Measurements from ENCODE around the gene CTNND2.
"Not testable (repeated sequence)": the region's sequence is repeated elsewhere in the genome, so short reads cannot be mapped to it uniquely, and the experiment has no call there.

CTNND2 gene

DNA sequence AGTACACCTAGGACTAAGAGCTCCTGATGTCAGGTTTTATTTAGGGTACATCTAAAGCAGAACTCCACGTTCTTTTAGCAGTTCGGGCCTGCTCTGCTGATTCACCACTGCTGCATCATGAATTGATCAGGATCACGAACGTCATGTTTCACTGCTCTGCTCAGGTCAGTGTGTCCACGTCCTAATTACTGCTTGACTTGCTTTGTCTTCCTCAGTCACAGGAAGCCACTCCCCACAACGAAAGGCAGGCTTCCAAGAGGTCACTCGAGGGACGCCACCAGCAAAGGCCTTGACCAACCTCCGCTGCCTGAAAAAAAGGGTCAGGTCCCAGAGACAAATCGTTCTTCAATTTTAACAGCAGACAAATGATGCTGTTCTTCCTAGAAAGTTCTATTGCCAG, 40.3 kb downstream of the CTNND2 start:
- no peak for DNase-seq (ENCODE audit: low read depth)

DNA sequence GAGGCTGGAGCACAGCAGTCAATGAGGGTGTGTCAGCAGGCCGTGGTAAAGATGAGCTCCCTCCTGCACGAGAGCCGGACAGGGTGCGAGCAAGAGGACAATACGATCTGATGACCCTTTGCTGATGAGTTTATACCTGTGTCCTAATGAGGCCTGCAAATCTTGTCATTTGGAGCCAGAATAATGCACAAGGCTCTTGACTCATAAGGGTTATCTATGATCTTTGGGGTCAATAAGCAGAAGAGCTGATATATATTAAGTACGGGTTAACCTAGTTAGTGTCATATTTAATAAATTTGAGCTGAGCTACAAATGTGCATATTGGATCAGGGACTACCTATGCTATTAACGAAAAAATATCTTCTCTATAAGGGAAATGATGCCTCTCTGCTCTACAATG, 46.9 kb downstream of the CTNND2 start:
- no peak for DNase-seq (ENCODE audit: low read depth)

- DNase-seq (ENCODE audit: low read depth): no peak
These were observed 49.3 kb downstream of the CTNND2 start for GRCh38 chr5:11854936-11855335.

DNA sequence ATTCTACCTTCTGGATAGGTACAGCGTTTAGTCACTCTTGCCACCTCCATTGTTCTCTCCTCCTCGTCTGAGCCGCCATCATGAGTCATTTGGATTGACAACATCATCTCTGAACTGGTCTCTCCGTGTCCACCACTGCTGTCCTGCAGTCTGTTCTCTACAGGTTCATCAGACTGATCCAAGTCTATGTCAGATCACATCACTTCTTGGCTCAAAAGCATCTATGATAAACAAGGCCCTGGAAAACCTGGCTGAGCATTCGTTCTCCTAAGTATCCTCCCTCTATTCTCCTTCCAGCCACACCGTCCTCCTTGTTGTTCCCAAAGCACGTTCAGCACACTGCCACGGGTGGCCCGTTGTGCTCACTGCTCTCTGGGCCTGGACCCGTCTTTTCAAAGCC, 50.5 kb downstream of the CTNND2 start:
- DNase-seq (ENCODE audit: low read depth): no peak

DNA sequence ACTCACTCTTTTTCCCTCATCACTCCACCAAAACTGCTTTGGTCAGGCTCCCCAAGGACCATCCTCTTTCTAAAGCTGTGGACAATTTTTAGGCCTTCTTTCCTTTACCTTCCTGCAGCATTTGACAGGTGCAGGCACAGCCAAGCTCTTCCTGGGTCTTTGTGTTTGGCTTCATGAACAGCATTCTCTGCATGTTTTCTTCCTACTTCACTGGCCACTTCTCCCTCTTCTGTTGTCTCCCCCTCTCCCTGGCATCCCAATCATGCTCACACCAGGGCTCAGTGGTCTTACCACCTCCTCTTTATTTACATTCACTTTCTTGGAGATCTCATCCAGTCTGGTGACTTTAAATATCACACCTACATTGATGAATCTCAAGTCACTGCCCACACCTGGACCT, 51.1 kb downstream of the CTNND2 start:
- DNase-seq (ENCODE audit: low read depth): no peak

DNA sequence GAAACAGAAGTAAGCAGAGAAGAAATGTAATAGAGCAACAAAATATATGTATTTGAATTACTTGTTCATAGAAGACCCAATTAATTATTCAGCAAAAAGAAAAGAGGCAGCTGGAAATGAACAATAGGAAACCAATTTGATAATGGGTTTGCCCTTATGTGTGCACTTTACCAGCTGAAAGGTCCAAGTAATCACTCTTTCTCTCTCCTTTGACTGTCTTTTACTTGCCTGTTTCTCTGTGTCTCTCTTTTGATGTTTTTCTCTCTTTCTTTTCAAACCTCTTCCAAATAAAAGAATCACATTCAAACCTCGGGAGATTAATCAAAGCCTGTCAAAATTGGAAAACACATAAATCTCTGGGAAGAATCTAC, 51.5 kb downstream of the CTNND2 start:
- no peak for DNase-seq (ENCODE audit: low read depth)

DNA sequence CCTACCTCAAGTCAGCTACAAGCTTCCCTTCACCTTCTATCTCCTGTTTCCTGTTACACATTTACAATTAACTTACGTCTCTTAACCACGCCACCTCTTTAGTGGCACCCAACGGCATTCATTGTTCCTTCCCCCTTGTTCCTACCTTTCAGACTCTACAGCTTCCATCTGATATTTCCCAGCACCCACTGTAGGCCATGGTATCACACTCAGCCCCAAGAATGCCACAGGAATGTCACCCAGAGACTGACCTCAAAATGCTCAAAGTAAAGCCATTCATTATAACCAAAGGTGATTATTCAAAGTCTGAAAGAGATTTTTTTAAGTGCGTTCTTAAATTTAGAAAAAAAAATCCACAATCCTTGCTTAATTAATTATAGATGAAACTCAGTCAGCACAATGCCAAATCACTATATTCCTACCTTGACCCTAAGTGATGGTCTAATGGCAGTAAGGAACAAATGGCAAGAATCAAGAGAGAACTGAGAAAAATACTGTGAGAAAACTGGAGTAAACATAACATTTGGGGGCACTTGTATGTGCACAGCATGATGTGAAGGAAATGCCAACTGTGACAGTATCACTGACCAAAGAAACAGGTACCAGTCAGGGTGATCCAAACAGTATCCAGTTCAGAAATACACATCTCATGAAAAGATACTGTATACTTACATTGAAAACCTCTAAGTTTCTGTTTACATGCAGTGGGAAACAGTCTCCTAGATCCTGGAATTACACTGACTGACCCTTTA, 52.1 kb downstream of the CTNND2 start:
- no peak for DNase-seq (ENCODE audit: low read depth)

GRCh38 chr5:11851416-11851815, 52.8 kb downstream of the CTNND2 start:
- DNase-seq (ENCODE audit: low read depth): no peak

GRCh38 chr5:11828566-11828965, 75.7 kb downstream of the CTNND2 start:
- not testable (repeated sequence) for DNase-seq (ENCODE audit: low read depth)

DNA sequence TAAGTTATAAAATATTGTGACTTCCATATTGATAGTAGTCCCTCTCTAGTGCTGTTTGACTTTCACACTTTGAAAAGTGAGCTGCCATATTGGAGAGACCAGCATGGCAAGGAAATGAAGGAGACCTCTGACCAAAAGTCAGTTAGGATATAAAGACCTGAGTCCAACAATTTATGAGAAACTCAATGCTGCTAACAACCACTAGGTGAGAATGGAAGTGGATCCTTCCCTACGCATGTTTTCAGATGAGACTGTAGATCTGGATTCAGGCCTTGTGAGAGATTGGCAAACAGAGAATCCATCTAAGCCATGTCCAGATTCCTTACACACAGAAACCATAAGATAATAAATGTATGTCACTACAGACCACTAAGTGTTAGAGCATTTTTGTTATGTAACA, 81.6 kb downstream of the CTNND2 start:
- DNase-seq (ENCODE audit: low read depth): no peak

DNA sequence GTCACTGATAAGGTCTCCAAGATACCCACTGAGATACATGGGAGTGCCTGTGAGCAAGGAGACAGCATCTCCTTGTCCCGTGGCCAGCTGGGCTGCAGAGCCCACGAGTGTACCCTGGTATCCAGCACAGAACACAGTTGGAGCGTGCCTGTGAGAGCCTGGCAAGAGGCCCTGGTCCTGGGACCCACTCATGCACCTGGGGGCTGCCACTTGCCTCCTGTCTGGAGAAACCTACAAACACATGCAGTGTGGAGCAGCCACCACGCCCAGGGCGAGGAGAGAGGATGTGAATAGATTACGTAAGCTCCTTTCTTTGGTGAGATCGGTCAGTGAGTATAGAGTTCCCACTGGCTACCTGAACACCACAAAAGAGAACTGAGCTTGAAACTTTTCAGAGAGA, 88.3 kb downstream of the CTNND2 start:
- no peak for DNase-seq (ENCODE audit: low read depth)

- no peak for DNase-seq (ENCODE audit: low read depth)
These were observed 88.8 kb downstream of the CTNND2 start for GRCh38 chr5:11815481-11815880.

DNA sequence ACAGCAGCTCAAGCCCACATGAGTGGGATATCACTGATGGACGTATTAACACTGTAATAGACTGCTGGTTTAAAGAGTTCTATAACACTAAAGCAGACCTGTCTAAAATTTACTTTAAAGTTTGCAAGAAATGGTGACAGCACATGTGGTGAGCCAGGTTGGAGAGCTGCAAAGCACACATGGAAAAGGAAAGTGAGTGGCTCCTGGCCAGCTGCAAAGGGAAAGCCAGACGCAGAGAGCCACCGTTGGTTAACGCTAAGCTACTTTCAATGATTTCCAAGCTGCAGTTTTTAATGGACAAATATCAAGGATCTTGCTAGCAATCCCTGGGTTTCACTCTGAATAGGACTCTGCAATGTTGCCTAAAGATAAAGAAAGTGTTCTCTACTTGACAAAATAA, 89.9 kb downstream of the CTNND2 start:
- no peak for DNase-seq (ENCODE audit: low read depth)

- DNase-seq (ENCODE audit: low read depth): no peak
These were observed 94.8 kb downstream of the CTNND2 start for GRCh38 chr5:11809407-11809806.

- DNase-seq (ENCODE audit: low read depth): no peak
These were observed 100.8 kb downstream of the CTNND2 start for GRCh38 chr5:11803436-11803835.

- no peak for DNase-seq (ENCODE audit: low read depth)
These were observed 103.2 kb downstream of the CTNND2 start for GRCh38 chr5:11801061-11801460.

DNA sequence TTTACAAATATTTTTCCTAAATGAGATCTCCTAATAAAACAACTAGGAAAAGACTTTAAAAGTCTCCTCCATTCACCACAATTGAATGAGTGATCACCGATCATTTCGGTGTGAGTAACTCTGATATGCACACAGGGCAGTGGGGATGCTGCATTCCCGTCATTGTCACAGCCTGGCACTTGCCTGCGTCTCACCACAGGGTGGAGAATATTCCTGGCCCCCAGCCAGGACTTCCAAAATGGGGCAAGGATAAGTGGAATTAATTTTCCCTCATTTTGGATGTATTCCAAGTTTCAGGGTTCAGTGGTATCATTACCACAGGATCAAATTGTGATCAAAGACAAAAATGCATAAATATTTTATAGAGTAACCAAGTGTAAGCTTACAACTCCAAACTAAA, 107.1 kb downstream of the CTNND2 start:
- DNase-seq (ENCODE audit: low read depth): no peak

- DNase-seq (ENCODE audit: low read depth): no peak
These were observed 110.8 kb downstream of the CTNND2 start for GRCh38 chr5:11793396-11793795.

DNA sequence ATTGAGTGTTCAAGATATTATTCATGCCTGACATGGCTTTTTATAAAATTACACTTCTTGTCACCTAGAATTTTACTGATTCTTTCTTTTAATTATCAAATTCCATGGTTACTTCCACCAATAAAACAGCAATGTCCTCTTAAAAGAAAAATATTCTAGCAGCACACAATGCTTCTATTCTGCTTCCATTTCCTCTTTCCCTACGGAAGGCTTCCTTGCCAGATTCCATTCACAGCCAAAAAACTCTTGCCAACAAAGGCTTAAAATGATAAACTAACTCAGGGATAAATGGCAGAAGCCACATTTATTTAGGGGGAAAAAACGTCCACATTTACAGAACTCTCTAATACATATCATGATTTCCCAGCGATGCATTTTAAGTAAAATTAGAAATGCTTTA, 111.6 kb downstream of the CTNND2 start:
- no peak for DNase-seq (ENCODE audit: low read depth)

GRCh38 chr5:11791792-11792191, 112.5 kb downstream of the CTNND2 start:
- no peak for DNase-seq (ENCODE audit: low read depth)

GRCh38 chr5:11790201-11790600, 114.0 kb downstream of the CTNND2 start:
- DNase-seq (ENCODE audit: low read depth): no peak

GRCh38 chr5:11785771-11786352, 118.4 kb downstream of the CTNND2 start:
- DNase-seq (ENCODE audit: low read depth): no peak

DNA sequence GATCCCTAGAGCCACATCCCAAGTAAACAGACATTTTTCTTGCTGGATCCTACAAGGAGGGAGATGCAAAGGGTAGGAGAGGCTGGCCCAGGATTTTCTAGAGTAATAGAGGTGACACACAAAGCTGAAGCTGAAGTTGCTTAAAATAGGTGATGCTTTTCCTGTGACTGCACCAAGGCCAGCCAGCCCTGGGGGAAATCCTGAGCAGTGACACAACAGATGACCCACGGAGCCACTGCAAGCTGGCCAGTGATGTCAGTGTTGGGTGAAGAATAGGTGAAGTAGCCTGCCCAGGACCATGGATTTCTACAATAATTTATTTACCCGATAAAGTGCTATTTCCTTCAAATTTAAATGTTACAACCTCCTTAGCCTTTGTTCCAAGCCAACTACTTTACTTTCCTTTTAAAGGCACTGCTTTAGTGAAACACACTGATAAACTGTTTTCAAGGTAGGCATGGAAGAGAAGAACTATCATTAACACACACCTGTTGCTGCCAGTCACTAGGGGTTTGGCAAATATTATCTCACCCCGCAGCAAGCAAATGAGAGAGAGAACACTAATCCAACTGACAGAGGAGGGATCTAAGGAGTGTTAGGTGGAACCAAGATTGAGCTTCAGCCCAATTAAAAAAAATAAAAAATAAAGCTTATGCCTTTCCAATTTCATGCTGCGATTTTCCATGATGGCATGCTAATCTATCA, 123.5 kb downstream of the CTNND2 start:
- no peak for DNase-seq (ENCODE audit: low read depth)

DNA sequence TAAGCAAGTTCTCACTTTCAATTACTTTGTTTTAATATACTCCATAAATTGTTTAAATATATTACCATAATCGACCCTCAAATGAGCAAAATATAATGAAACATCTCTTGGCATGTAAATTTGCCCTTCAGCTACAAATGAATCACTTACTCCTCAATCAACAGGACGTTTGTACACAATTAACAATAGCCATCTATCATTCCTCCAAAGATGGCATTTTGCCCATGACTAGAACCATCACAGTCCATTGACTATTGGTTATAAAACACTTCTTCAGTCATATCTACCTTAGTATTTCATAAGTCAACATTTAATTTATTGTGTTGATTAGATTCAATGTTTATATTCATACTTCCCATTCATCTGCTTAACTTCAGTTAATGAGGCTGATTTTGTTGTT, 127.2 kb downstream of the CTNND2 start:
- DNase-seq (ENCODE audit: low read depth): no peak

All from fibroblast of gingiva (primary cell).